Vagina (tissue), 2 donors: ENCODE results near the gene TALDO1.

Source experiments
- POLR2A ChIP-seq, 2 donors: fragments of 450-650 bp; IDR thresholded peaks; one replicate each; pipeline ENCODE4 v1.6.1; 2017; ENCODE audit warnings: antibody characterized with exemption in 2 of 2, mild to moderate bottlenecking in 2 of 2, moderate library complexity in 2 of 2
- POLR2AphosphoS5 ChIP-seq, 2 donors: sonication (generic); formaldehyde crosslinking; IDR thresholded peaks; one replicate each; pipeline ENCODE4 v1.9.0; 2017; ENCODE audit warnings: antibody characterized with exemption in 2 of 2, mild to moderate bottlenecking in 2 of 2, low read depth in 1 of 2; ENCODE audit not compliant: insufficient read depth in 1 of 2
- TF ChIP-seq, protein P1 (sequence below), 3 experiments: fragments of 450-650 bp in 2 of 3; fragments of 200-600 bp in 1 of 3; sonication (generic) in 1 of 3; IDR thresholded peaks; one replicate each; pipeline ENCODE4 v1.5.1; 2017 to 2019; ENCODE audit warnings: antibody characterized with exemption in 3 of 3, mild to moderate bottlenecking in 2 of 3, moderate library complexity in 2 of 3

DNA sequence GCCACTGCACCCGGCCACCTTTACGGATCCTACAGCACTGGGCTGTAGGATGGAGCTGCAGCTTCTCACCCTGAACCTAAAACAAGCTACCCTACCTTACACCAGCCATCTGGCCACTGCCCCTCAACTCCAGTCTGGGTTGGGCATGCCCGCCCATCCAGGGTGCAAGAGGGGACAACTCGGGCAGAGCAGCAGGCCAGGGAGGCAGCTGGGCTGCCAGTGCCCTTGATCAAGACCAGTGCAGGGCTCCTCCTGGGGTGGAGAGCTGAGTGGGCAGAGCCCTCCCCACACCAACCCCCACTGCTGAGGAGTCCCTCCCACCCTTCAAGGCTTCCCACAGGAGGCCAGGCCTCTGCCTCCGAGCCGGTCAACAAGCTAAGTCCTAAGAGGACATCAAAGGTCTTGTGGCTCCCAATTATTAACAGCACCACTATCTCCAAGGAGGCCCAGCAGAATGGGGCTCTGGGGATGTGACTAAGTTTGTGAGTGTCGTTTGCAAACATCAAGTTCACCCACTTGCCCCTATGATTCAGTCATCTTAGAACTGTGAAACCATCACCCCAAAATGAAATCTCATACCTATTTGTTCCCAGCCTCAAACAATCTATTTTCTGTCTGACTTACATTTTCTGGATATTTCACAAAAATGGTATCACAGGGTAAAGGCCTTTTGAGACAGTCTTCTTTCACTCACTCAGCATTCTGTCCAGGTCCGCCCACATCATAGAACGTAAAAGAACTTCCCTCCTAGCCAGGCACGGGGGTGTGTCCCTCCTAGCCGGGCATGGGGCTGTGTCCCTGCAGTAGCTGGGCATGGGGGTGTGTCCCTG, 19.1 kb downstream of the TALDO1 start:
- TF ChIP-seq, protein P1, sequence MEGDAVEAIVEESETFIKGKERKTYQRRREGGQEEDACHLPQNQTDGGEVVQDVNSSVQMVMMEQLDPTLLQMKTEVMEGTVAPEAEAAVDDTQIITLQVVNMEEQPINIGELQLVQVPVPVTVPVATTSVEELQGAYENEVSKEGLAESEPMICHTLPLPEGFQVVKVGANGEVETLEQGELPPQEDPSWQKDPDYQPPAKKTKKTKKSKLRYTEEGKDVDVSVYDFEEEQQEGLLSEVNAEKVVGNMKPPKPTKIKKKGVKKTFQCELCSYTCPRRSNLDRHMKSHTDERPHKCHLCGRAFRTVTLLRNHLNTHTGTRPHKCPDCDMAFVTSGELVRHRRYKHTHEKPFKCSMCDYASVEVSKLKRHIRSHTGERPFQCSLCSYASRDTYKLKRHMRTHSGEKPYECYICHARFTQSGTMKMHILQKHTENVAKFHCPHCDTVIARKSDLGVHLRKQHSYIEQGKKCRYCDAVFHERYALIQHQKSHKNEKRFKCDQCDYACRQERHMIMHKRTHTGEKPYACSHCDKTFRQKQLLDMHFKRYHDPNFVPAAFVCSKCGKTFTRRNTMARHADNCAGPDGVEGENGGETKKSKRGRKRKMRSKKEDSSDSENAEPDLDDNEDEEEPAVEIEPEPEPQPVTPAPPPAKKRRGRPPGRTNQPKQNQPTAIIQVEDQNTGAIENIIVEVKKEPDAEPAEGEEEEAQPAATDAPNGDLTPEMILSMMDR (IDR thresholded peaks at IDR 0.05), result no peak
- TF ChIP-seq POLR2A (IDR thresholded peaks at IDR 0.05), result no peak
- no peak for TF ChIP-seq POLR2AphosphoS5 (IDR thresholded peaks at IDR 0.05; ENCODE audit: insufficient read depth in 1 of 2, low read depth in 1 of 2)
